Measurements from ENCODE around the gene FKBP15. TPM values are rescaled to one million over a fixed set of nuclear protein-coding genes. Genes with fewer than 3 reads are reported as not detected.
A peak's percentile ranks its signal among the peaks of the same experiment; 100 is the strongest.

The FKBP15 gene
- total RNA-seq, 1 experiment from 2014 or later = 18.5 TPM

- Histone ChIP-seq H3K79me2 (ENCODE audit: insufficient read depth, low read length) (no peaks in the 10 kb centered on the region), H3K9ac (ENCODE audit: extremely low read depth, insufficient read length, low read length) (no peak overlapping the region), H3K4me1 (ENCODE audit: insufficient read depth, low read length) (no peaks in the 10 kb centered on the region), H4K91ac (ENCODE audit: insufficient read length, low read depth, low read length) (no peak overlapping the region), H3K18ac (ENCODE audit: insufficient read length, low read depth, low read length) (no peak overlapping the region), H3K14ac (ENCODE audit: insufficient read depth, low read length) (no peak overlapping the region), H3K27ac (ENCODE audit: insufficient read length, low read depth, low read length) (no peak overlapping the region), H3K56ac (ENCODE audit: insufficient read length, low read depth, low read length) (no peak overlapping the region), H2BK20ac (ENCODE audit: low read depth, low read length, poor library complexity, severe bottlenecking) (no peak overlapping the region), H3K79me1 (ENCODE audit: insufficient read depth, low read depth, low read length, poor library complexity, severe bottlenecking) (no peaks in the 10 kb centered on the region), H3T11ph (ENCODE audit: low read length) (no peak overlapping the region), H3K4ac (ENCODE audit: low read depth, low read length) (no peak overlapping the region), H3K4me2 (ENCODE audit: insufficient read depth, insufficient read length, low read length) (no peak overlapping the region), H3K23ac (ENCODE audit: insufficient read length, low read depth, low read length) (no peak overlapping the region), H2BK120ac (ENCODE audit: low read depth, low read length, poor library complexity, severe bottlenecking) (no peak overlapping the region), H3K9me3 (ENCODE audit: control insufficient read depth, low read depth, low read length) (no peaks in the 10 kb centered on the region), H4K20me1 (ENCODE audit: control insufficient read depth, insufficient read depth, insufficient read length) (no peaks in the 10 kb centered on the region), H4K8ac (replicated peaks; ENCODE audit: insufficient read length, low read depth, low read length) (no peak overlapping the region), H4K5ac (ENCODE audit: insufficient read length, low read depth, low read length) (no peak overlapping the region), H3K23me2 (ENCODE audit: insufficient read length, low read depth, low read length, poor library complexity, severe bottlenecking) (no peaks in the 10 kb centered on the region), H2BK5ac (ENCODE audit: insufficient read length, low read length) (no peak overlapping the region), H3K27me3 (ENCODE audit: insufficient read depth, low read length) (no peaks in the 10 kb centered on the region), H2BK15ac (ENCODE audit: low read depth, low read length) (no peak overlapping the region), H2AFZ (ENCODE audit: low read length) (no peak overlapping the region), H2AK5ac (ENCODE audit: insufficient read length, low read length) (no peak overlapping the region), H2BK12ac (ENCODE audit: insufficient read length, low read depth, low read length) (no peak overlapping the region)
- H3K4me1 Mint-ChIP-seq = peaks cover 7 to 18% of the 10 kb centered on the region in 2 experiments; a peak in 3 of 4 replicates
- no peak overlapping the region for H3K4me3 Mint-ChIP-seq
- no peak for DNase-seq
- H3K36me3 Mint-ChIP-seq (ENCODE audit: insufficient read depth in 1 of 3, low read depth in 3 of 3) = peaks cover 7 to 13% (median 7%) of the 10 kb centered on the region in 3 experiments; a peak in 6 of 7 replicates
- peak overlapping the region in 1 of 3 experiments; percentile 57; a peak in 1 of 7 replicates for H3K27ac Mint-ChIP-seq
- peaks cover 3 to 5% of the 10 kb centered on the region in 2 experiments; a peak in 3 of 5 replicates for H3K9me3 Mint-ChIP-seq
- no peak for TF ChIP-seq CTCF (conservative IDR thresholded peaks at IDR 0.05)
- WGBS (ENCODE audit: extremely low coverage, insufficient read length, low lambda C conversion rate) = no CpG with 5 or more reads among the region's 6 CpGs
- H3K27me3 Mint-ChIP-seq (ENCODE audit: low read depth) = no peaks in the 10 kb centered on the region
Observed at GRCh38 chr9:113246928-113247327, 25.9 kb upstream of the FKBP15 start.
